ENCODE data around the gene MAD1L1.
"Not testable (repeated sequence)": the region's sequence is repeated elsewhere in the genome, so short reads cannot be mapped to it uniquely, and the experiment has no call there.

MAD1L1 gene

GRCh38 chr7:1990001-1990670 is 242.6 kb downstream of the MAD1L1 start:
- no peak for DNase-seq (ENCODE audit: low read depth in 2 of 2)

DNA sequence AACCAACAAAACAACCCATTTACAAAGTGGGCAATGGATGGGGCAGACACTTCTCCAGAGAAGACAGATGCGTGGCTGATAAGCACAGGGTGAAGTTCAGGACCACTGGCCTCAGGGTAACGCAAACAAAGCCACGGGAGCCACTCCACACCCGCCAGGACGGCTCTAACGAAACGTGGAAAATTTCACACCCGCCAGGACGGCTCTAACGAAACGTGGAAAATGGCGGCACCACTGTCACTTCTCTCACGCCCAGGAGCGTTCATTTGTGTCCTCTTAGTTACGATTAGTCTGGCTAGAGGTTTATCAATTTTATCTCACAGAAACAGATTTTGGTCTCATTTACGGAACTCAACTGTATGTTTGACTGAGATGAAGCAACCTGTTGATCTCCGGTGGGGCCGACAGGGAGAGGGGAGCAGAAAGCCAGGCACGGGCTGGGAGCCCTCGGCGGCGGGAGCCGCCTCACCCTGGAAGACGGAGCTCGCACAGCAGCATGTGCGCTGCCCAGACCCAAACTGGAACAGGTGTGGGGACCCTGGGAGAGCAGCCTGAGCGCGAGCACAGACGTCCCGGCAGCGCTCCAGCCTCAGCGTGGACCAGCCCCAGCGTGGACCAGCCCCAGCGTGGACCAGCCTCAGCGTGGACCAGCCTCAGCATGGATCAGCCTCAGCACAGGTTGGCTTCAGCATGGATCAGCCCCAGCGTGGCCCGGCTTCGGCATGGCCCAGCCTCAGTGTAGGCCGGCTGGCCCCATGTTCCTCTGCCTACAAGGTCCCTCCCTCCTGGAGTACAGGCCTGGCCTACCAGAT is 243.5 kb downstream of the MAD1L1 start:
- DNase-seq (ENCODE audit: low read depth in 2 of 2): no peak

DNA sequence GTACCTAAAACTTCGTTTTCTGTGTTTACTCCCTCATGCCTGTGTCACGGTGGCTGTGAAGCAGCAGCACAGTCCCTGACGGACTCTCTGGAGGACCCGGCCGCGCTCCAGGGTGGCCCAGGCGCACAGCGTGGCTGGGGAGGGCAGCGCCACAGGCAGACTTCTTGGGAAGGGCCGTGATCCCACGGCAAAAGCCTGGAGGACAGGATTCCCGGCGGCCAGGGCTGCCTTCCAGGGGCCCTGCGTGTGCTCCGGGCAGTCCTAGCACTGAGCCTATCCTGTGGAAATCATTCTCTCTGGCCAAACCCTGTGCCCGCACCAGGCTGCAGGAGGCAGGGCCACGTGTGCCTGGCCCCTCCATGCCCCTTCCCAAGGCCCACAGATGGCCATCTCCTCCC is 244.2 kb downstream of the MAD1L1 start:
- DNase-seq (ENCODE audit: low read depth in 2 of 2): no peak

GRCh38 chr7:1987591-1988532 is 244.9 kb downstream of the MAD1L1 start:
- DNase-seq (ENCODE audit: low read depth in 2 of 2): no peak

DNA sequence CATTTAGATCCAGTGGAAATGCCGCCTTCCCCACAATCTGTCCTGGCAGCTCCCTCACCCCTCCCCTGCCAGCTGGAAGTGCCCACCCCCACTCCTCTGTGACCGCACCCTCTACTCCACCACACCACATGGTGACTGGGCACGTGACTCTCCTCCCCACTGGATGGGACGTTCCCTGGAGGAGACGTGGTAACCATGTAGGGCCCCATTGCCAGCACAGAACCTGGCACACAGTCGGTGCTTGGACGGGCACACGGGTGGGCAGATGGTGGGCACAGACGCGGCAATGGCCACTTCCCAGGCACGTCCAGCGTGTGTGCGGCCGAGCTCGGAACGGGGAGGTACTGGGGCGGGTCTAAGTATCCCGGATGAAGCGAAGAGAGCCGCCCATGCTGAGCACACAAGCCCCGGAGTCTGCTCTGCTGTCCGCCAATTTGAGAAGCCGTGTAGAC is 245.6 kb downstream of the MAD1L1 start:
- DNase-seq (ENCODE audit: low read depth in 2 of 2): no peak

GRCh38 chr7:1986366-1987083 is 246.2 kb downstream of the MAD1L1 start:
- DNase-seq (ENCODE audit: low read depth in 2 of 2): no peak

- DNase-seq (ENCODE audit: low read depth in 2 of 2): no peak
Measured at GRCh38 chr7:1985936-1986335, 246.8 kb downstream of the MAD1L1 start.

DNA sequence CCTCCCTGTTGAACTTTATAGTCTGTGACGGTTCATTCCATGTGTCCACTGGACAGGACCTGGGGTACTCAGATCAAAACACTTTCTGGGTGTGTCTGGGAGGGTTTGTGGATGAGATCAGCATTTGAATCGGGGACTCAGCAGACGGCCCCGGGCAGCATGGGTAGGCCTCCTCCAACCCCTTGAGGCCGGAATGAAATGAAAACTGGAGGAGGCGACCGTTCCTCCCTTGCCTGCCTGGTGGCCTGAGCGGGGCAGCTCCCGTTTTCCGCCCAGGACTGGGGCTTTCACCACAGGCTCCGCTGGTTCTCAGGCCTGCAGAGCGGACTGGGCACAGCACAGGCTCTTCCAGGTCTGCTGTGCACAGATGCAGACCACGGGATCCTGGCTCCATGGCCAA is 247.7 kb downstream of the MAD1L1 start:
- no peak for DNase-seq (ENCODE audit: low read depth in 2 of 2)

GRCh38 chr7:1981878-1982230 is 250.9 kb downstream of the MAD1L1 start:
- no peak for DNase-seq (ENCODE audit: low read depth in 2 of 2)

DNA sequence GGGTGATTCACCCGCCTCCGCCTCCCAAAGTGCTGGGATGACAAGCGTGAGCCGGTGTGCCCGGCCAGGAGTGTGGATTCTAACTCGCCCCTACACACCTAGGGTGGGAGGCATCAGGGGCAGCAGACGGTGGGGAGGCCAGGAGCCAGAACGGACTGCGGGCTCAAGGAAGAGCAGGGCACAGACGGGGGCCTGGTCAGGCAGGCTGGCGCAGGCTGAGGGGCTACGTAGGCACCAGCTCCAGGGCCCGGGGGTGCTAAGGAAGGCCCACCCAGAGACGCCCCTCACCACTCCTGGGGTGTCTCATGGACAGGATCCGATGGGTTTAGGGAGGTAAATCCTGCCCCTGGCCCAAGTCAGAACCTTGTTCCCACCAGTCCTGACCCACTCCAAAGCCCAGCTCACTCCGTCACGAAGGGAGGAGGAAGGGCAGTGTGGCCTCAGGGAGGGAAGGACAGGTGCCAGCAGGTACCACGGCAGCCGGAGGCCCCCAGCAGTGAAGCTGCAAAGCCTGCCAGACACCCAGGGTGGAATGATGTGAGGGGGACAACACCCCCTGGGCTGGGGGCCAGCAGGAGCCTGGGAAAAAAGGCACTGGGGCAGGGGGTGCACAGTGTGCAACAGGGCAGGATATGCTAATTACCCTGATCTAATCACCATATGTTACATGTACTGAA is 251.4 kb downstream of the MAD1L1 start:
- no peak for DNase-seq (ENCODE audit: low read depth in 2 of 2)

DNA sequence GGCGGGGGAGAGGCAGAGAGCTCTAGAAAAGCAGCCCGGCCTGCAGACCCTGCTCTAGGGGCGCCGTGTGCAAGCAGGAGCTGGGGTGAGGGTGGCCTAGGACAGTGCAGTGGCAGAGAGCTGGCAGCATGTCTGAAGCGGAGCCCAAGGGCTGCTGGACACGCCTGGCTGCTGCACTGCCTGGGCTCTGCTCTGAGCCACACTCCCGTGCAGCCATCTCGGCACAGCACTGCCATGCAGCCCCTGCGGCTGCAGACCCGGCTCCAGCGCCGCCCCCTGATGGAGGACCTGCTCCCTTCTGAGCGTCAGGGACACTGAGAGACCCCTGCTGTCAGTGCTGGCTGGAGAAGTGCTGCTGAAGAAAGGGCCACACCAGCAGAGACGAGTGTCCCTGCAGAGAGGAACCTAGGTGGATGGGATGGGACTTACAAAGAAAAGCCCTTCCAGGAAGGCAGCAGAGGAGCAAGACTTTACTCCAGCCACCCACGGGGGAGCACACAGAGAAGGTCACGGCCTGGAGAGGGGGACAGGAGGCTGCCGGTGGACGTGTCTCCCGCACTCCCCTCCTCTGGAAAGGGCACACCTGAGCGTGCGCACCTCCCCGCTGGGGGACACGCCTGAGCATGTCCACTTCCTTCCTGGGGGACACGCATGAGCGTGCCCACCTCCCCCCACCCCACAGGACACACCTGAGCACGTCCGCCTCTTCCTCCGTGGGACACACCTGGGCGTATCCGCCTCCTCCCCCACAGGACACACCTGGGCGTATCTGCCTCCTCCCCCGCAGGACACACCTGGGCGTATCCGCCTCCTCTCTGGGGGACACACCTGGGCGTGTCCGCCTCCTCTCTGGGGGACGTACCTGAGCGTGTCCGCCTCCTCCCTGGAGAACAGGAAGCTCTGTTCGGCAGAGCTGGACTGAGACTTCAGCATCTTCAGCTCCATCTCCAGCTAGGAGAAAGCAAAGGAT is 252.9 kb downstream of the MAD1L1 start:
- no peak for DNase-seq (ENCODE audit: low read depth in 2 of 2)

- no peak for DNase-seq (ENCODE audit: low read depth in 2 of 2)
Measured at GRCh38 chr7:1978656-1979590, 253.8 kb downstream of the MAD1L1 start.

- DNase-seq (ENCODE audit: low read depth in 2 of 2): no peak
Measured at GRCh38 chr7:1977876-1978441, 254.8 kb downstream of the MAD1L1 start.

DNA sequence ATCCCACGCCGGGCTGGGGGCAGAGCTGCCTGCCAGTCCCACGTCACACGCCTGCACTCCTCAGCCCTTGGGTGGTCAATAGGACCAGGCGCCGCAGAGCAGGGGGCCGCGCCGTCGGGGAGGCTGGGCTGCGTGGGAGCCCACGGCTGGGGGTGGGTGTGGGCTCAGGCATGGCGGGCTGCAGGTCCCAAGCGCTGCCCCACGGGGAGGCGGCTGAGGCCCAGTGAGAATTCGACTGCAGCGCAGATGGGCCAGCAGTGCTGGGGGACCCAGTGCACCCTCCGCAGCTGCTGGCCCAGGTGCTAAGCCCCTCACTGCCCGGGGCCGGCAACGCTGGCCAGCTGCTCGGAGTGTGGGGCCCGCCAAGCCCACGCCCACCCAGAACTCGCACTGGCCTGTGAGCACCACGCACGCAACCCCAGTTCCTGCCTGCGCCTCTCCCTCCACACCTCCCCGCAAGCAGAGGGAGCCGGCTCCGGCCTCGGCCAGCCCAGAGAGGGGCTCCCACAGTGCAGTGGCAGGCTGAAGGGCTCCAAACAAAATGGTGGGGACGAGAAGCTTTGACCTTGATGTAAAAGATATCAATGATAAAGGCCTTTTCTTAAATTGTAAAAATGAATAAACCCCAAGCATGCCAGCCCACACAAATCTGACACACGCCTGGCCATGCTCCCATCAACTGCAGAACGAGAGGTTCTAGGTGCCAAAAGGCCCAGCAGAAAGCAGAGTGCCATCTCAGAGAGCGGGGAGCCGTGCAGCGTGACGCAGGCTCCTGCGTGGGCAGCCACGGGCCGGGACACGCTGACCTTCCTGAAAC is 255.5 kb downstream of the MAD1L1 start:
- no peak for DNase-seq (ENCODE audit: low read depth in 2 of 2)

DNA sequence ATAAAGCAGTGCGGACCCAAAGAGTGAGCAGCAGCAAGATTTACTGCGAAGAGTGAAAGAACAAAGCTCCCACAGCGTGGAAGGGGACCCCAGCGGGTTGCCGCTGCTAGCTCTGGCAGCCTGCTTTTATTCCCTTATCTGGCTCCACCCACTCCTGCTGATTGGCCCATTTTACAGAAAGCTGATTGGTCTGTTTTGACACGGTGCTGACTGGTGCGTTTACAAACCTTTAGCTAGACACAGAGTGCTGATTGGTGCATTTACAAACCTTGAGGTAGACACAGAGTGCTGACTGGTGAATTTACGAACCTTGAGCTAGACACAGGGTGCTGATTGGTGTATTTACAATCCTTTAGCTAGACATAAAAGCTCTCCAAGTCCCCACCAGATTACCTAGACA is 256.2 kb downstream of the MAD1L1 start:
- DNase-seq (ENCODE audit: low read depth in 2 of 2): not testable (repeated sequence)

DNA sequence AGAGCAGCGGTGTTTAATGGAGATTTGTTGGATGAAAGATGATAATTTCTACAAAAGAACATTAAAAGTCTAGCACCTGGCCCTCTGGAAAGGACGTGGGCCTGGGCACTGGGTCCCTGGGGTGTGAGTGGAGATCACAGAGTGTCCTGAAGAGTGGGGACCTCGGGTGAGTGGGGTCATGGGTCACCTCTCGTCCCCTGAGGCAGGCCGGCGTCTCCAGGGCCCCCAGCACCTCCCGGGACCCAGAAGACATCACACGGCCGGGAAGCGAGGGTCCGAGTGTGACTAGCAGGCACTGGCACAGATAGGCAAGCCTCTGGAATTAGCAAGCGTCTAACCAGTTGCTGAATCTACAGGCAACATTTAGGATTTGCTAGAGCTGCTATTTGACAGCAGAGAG is 257.2 kb downstream of the MAD1L1 start:
- no peak for DNase-seq (ENCODE audit: low read depth in 2 of 2)

- DNase-seq (ENCODE audit: low read depth in 2 of 2): no peak
Measured at GRCh38 chr7:1975179-1975578, 257.6 kb downstream of the MAD1L1 start.

All from stimulated activated CD4-positive, alpha-beta T cell treated with anti-CD3 and anti-CD28 coated beads, Interleukin-12 subunit alpha, Interleukin-12 subunit beta, amount 100 ng/mL, for 24 hours (primary cell).